A549 (cell line): Measurements from ENCODE around the gene C4orf51. TPM values are rescaled to one million over a fixed set of nuclear protein-coding genes. Genes with fewer than 3 reads are reported as not detected.

Source experiments
- ATAC-seq, 2 experiments: fragments of 200-7000 bp in 1 of 2; fragments of >200 bp in 1 of 2; cut with Nextera tagmentation in 1 of 2; cut with Tn5 transposase in 1 of 2; 3 replicates each; pipeline versions ENCODE4 v1.8.0 to v1.9.1; 2018 to 2020; ENCODE audit warnings: mild to moderate bottlenecking in 1 of 2, moderate library complexity in 1 of 2
- CTCF ChIA-PET: fragments of 300-600 bp; sonication (Branson Sonifier 250); formaldehyde crosslinking; extraction: SDS; loops from one replicate; lab custom pipeline; 2021; ENCODE audit warnings: antibody characterized with exemption, inconsistent platforms; lab: Yijun Ruan, JAX
- POLR2A ChIA-PET: fragments of 350-600 bp; formaldehyde crosslinking; extraction: SDS; loops from one replicate; lab custom pipeline; 2021; ENCODE audit warnings: antibody characterized with exemption, inconsistent platforms; lab: Yijun Ruan, JAX
- DNase-seq, 2 experiments: peaks; one replicate each; pipeline versions ENCODE4 v3.0.0 to v3.0.0-alpha.2; 2011 to 2016; ENCODE audit warnings: low read depth in 1 of 2, low spot score in 1 of 2
- FAIRE-seq: peaks from 2 replicates; lab custom pipeline; 2011; peaks lifted over from hg19 to GRCh38; lab: Jason Lieb, UNC
- H3K27ac ChIP-seq, 2 experiments: fragments of >200 bp; sonication (Bioruptor Twin); formaldehyde crosslinking; 3 replicates each; pipeline ENCODE4 v1.5.1; 2016 to 2017
- H3K4me1 ChIP-seq: fragments of >200 bp; sonication (Bioruptor Twin); formaldehyde crosslinking; 3 replicates; pipeline ENCODE4 v1.6.1; 2016
- H3K4me2 ChIP-seq: fragments of >200 bp; sonication (Bioruptor Twin); formaldehyde crosslinking; 3 replicates; pipeline ENCODE4 v1.6.1; 2016
- H3K4me3 ChIP-seq: fragments of >200 bp; sonication (Bioruptor Twin); formaldehyde crosslinking; 3 replicates; pipeline ENCODE4 v1.5.1; 2016
- H3K9me3 ChIP-seq: fragments of >200 bp; sonication (Bioruptor Twin); formaldehyde crosslinking; 3 replicates; pipeline ENCODE4 v1.6.1; 2016
- CBX2 ChIP-seq: fragments of 200-600 bp; sonication (generic); IDR thresholded peaks from 2 replicates; pipeline ENCODE4 v1.6.1; 2016; ENCODE audit warnings: low read depth, mild to moderate bottlenecking, borderline replicate concordance
- CBX8 ChIP-seq: fragments of 200-600 bp; sonication (generic); IDR thresholded peaks from 2 replicates; pipeline ENCODE4 v1.6.1; 2016
- CEBPB ChIP-seq, 2 experiments: fragments of >200 bp in 1 of 2; sonication (Bioruptor Twin) in 1 of 2; formaldehyde crosslinking in 1 of 2; IDR thresholded peaks; 2 replicates each; pipeline ENCODE4 v1.6.1; 2012 to 2016
- CHD4 ChIP-seq: fragments of 200-600 bp; sonication (generic); IDR thresholded peaks from 2 replicates; pipeline ENCODE4 v1.6.1; 2016; ENCODE audit warnings: antibody characterized with exemption, mild to moderate bottlenecking, borderline replicate concordance
- E2F6 ChIP-seq: IDR thresholded peaks from 2 replicates; pipeline ENCODE4 v1.6.1; 2012; ENCODE audit warnings: low read depth, borderline replicate concordance
- EP300 ChIP-seq, 2 experiments: fragments of >200 bp; sonication (Bioruptor Twin); formaldehyde crosslinking; IDR thresholded peaks; 2 replicates in 1 of 2; 3 replicates in 1 of 2; pipeline ENCODE4 v1.6.1; 2016 to 2017
- ESRRA ChIP-seq: fragments of 150-350 bp; IDR thresholded peaks from 2 replicates; pipeline ENCODE4 v1.6.1; 2014; ENCODE audit warnings: mild to moderate bottlenecking, low read length, borderline replicate concordance
- FOSB ChIP-seq: fragments of 250-450 bp; sonication (Bioruptor Pico); IDR thresholded peaks from 2 replicates; pipeline ENCODE4 v1.5.0; 2020; ENCODE audit warnings: mild to moderate bottlenecking, moderate library complexity
- GATA3 ChIP-seq: IDR thresholded peaks from 2 replicates; pipeline ENCODE4 v1.6.1; 2012; ENCODE audit warnings: borderline replicate concordance
- JUN ChIP-seq, 2 experiments: fragments of >200 bp; sonication (Bioruptor Twin); formaldehyde crosslinking; IDR thresholded peaks; 2 replicates in 1 of 2; 3 replicates in 1 of 2; pipeline ENCODE4 v1.6.1; 2016 to 2017
- KDM1A ChIP-seq: fragments of 200-600 bp; sonication (generic); IDR thresholded peaks from 2 replicates; pipeline ENCODE4 v1.6.1; 2016; ENCODE audit warnings: low read depth, mild to moderate bottlenecking
- KDM5A ChIP-seq: fragments of 200-600 bp; sonication (generic); IDR thresholded peaks from 2 replicates; pipeline ENCODE4 v1.6.1; 2016; ENCODE audit warnings: antibody characterized with exemption, mild to moderate bottlenecking
- MAX ChIP-seq: IDR thresholded peaks from 2 replicates; pipeline ENCODE4 v1.6.1; 2012
- NFE2L2 ChIP-seq: fragments of 150-350 bp; conservative IDR thresholded peaks from 2 replicates; pipeline ENCODE4 v1.6.1; 2014; ENCODE audit warnings: low read length
- NPAS2 ChIP-seq: fragments of 250-450 bp; sonication (Bioruptor Pico); IDR thresholded peaks from 2 replicates; pipeline ENCODE4 v1.8.0; 2022; ENCODE audit warnings: mild to moderate bottlenecking, moderate library complexity, borderline replicate concordance
- PBX3 ChIP-seq: IDR thresholded peaks from 2 replicates; pipeline ENCODE4 v1.6.1; 2012
- POLR2AphosphoS2 ChIP-seq: conservative IDR thresholded peaks from 2 replicates; pipeline ENCODE4 v1.6.1; 2012; ENCODE audit warnings: low read length, improper control_type of control experiment, inconsistent platforms
- SREBF2 ChIP-seq: fragments of 450-650 bp; IDR thresholded peaks from 2 replicates; pipeline ENCODE4 v1.6.1; 2014; ENCODE audit warnings: mild to moderate bottlenecking, moderate library complexity
- USF2 ChIP-seq: fragments of 450-650 bp; IDR thresholded peaks from 2 replicates; pipeline ENCODE4 v1.6.1; 2014; ENCODE audit warnings: antibody characterized with exemption
- ZFP36 ChIP-seq: fragments of 450-650 bp; IDR thresholded peaks from 2 replicates; pipeline ENCODE4 v1.6.1; 2014; ENCODE audit warnings: borderline replicate concordance; ENCODE audit not compliant: partially characterized antibody
- WGBS: methylation state at CpG from one replicate; pipeline ENCODE4 v1.1.6; 2017; ENCODE audit errors: missing lambda C conversion rate; 5-methylcytosine and 5-hydroxymethylcytosine counted together
- polyA plus RNA-seq, 4 experiments: library from polyadenylated mRNA; depleted of rRNA in 3 of 4; stranded (reverse); fragments of >200 nt; fragmentation: RNase III in 1 of 4; extraction: RNeasy Plus Mini Kit Qiagen cat#74134 plus additional on column Dnase treatment in 1 of 4; gene quantifications; 2 replicates in 3 of 4; 3 replicates in 1 of 4; pipeline ENCODE4 v1.2.3, GENCODE V29; 2011 to 2017

Gene C4orf51
- polyA plus RNA-seq, 2 of the 4 experiments (the other 2 are of a cell fraction): not detected

GRCh38 chr4:145760961-145761929 lies 81.3 kb downstream of the C4orf51 start:
- WGBS: 96% methylated on average over 31 of the region's 49 CpGs
- CTCF ChIA-PET: interaction anchor here (1.3 to 1.4 kb wide), 2 partner anchors 10 to 12 kb away, joined by 3 to 4 read pairs; no protein-coding TSS in a partner anchor
- H3K27ac ChIP-seq: no peak overlapping the region
- no peak overlapping the region for H3K4me2 ChIP-seq
- no peak overlapping the region for H3K4me3 ChIP-seq
- no peaks in the 10 kb centered on the region for H3K9me3 ChIP-seq
- TF ChIP-seq GATA3 (no peak), POLR2AphosphoS2 (no peak), E2F6 (no peak), ZFP36 (no peak), FOSB (CRISPR knock-in tag) (no peak), ESRRA (no peak), CHD4 (no peak)
- TF ChIP-seq, all 56 proteins: peak for 0
- ATAC-seq: no peak
- DNase-seq: no peak
- POLR2A ChIA-PET: no interaction called here
- H3K4me1 ChIP-seq: no peaks in the 10 kb centered on the region
- FAIRE-seq: no peak

- Histone ChIP-seq H3K9me3 (no peaks in the 10 kb centered on the region), H3K4me1 (no peaks in the 10 kb centered on the region), H3K4me2 (no peak overlapping the region), H3K27ac (no peak overlapping the region), H3K4me3 (no peak overlapping the region)
- TF ChIP-seq JUN (IDR thresholded peaks at IDR 0.05): no peak
- no peak for TF ChIP-seq CBX2
- no peak for TF ChIP-seq EP300 (IDR thresholded peaks at IDR 0.05)
- TF ChIP-seq NFE2L2: no peak
- DNase-seq (no peak), ATAC-seq (no peak), FAIRE-seq (no peak)
- WGBS: 90% methylated on average over 1 of the region's 8 CpGs
- ChIA-PET POLR2A (no interaction called here), CTCF (interaction anchor here (1.3 to 1.4 kb wide), 2 partner anchors 9 to 11 kb away, joined by 3 to 4 read pairs; no protein-coding TSS in a partner anchor)
Observed at GRCh38 chr4:145762719-145763118, 82.8 kb downstream of the C4orf51 start.

- Histone ChIP-seq H3K4me2 (no peak overlapping the region), H3K4me1 (no peaks in the 10 kb centered on the region), H3K4me3 (no peak overlapping the region), H3K27ac (no peak overlapping the region), H3K9me3 (no peaks in the 10 kb centered on the region)
- DNase-seq (no peak), ATAC-seq (no peak), FAIRE-seq (no peak)
- 93% methylated on average over 4 of the region's 4 CpGs for WGBS
- TF ChIP-seq NPAS2 (CRISPR knock-in tag) (no peak), JUN (IDR thresholded peaks at IDR 0.05) (no peak), CEBPB (IDR thresholded peaks at IDR 0.05) (no peak), CBX8 (no peak), MAX (no peak), ESRRA (no peak), NFE2L2 (no peak), KDM5A (no peak), E2F6 (no peak), SREBF2 (no peak), USF2 (no peak), KDM1A (no peak), PBX3 (no peak)
- POLR2A ChIA-PET: no interaction called here
- CTCF ChIA-PET: no interaction called here
Observed at GRCh38 chr4:145763399-145763798, 83.5 kb downstream of the C4orf51 start.
